HL-60/S4 (cell line): ENCODE data around the gene XXYLT1.

Experiments used
- in situ Hi-C: fragments of 300-500 bp; cut with MboI; formaldehyde crosslinking; loops from 2 replicates; pipeline ENCODE4 v1.14.3; 2022; ENCODE audit warnings: low sequenced_read_pairs

XXYLT1 gene

GRCh38 chr3:195268576-195269309 is 2.2 kb downstream of the XXYLT1 start:
- in situ Hi-C loops = loop anchor here (5.0 to 25.0 kb wide), 2 partner anchors 596 to 931 kb away; partner anchors contain the start of gene LSG1

- in situ Hi-C loops = loop anchor here (5.0 to 25.0 kb wide), 2 partner anchors 595 to 930 kb away; partner anchors contain the start of gene LSG1
These were observed 3.9 kb downstream of the XXYLT1 start for GRCh38 chr3:195267096-195267495.

- in situ Hi-C loops = loop anchor here (5.0 to 25.0 kb wide), 2 partner anchors 594 to 929 kb away; partner anchors contain the start of gene LSG1
These were observed 4.5 kb downstream of the XXYLT1 start for GRCh38 chr3:195266428-195266827.

GRCh38 chr3:195265363-195265976 is 5.5 kb downstream of the XXYLT1 start:
- in situ Hi-C loops = loop anchor here (5.0 to 25.0 kb wide), 2 partner anchors 593 to 928 kb away; partner anchors contain the start of gene LSG1

- in situ Hi-C loops = loop anchor here (25.0 kb wide), 1 partner anchor 927 kb away; no protein-coding TSS in a partner anchor
These were observed 6.9 kb downstream of the XXYLT1 start for GRCh38 chr3:195263925-195264600.

GRCh38 chr3:195263193-195263924 is 7.6 kb downstream of the XXYLT1 start:
- in situ Hi-C loops = loop anchor here (25.0 kb wide), 1 partner anchor 926 kb away; no protein-coding TSS in a partner anchor

- in situ Hi-C loops = loop anchor here (25.0 kb wide), 1 partner anchor 925 kb away; no protein-coding TSS in a partner anchor
These were observed 9.0 kb downstream of the XXYLT1 start for GRCh38 chr3:195261925-195262324.

GRCh38 chr3:195260280-195260905 is 10.6 kb downstream of the XXYLT1 start:
- in situ Hi-C loops = loop anchor here (25.0 kb wide), 1 partner anchor 923 kb away; no protein-coding TSS in a partner anchor

- in situ Hi-C loops = loop anchor here (25.0 kb wide), 1 partner anchor 922 kb away; no protein-coding TSS in a partner anchor
These were observed 11.3 kb downstream of the XXYLT1 start for GRCh38 chr3:195259475-195260279.

GRCh38 chr3:195259154-195259474 is 11.8 kb downstream of the XXYLT1 start:
- in situ Hi-C loops = loop anchor here (25.0 kb wide), 1 partner anchor 922 kb away; no protein-coding TSS in a partner anchor

GRCh38 chr3:195258449-195259153 is 12.4 kb downstream of the XXYLT1 start:
- in situ Hi-C loops = loop anchor here (25.0 kb wide), 1 partner anchor 921 kb away; no protein-coding TSS in a partner anchor

GRCh38 chr3:195257454-195258448 is 13.2 kb downstream of the XXYLT1 start:
- in situ Hi-C loops = loop anchor here (25.0 kb wide), 1 partner anchor 920 kb away; no protein-coding TSS in a partner anchor

GRCh38 chr3:195256639-195257453 is 14.1 kb downstream of the XXYLT1 start:
- in situ Hi-C loops = loop anchor here (25.0 kb wide), 1 partner anchor 920 kb away; no protein-coding TSS in a partner anchor

GRCh38 chr3:195255571-195256501 is 15.1 kb downstream of the XXYLT1 start:
- in situ Hi-C loops = loop anchor here (25.0 kb wide), 1 partner anchor 919 kb away; no protein-coding TSS in a partner anchor

- in situ Hi-C loops = loop anchor here (25.0 kb wide), 1 partner anchor 918 kb away; no protein-coding TSS in a partner anchor
These were observed 15.8 kb downstream of the XXYLT1 start for GRCh38 chr3:195255176-195255500.
